ENCODE measurements around the gene STPG3.
"Not testable (repeated sequence)": the region's sequence is repeated elsewhere in the genome, so short reads cannot be mapped to it uniquely, and the experiment has no call there.

Gene STPG3

DNA sequence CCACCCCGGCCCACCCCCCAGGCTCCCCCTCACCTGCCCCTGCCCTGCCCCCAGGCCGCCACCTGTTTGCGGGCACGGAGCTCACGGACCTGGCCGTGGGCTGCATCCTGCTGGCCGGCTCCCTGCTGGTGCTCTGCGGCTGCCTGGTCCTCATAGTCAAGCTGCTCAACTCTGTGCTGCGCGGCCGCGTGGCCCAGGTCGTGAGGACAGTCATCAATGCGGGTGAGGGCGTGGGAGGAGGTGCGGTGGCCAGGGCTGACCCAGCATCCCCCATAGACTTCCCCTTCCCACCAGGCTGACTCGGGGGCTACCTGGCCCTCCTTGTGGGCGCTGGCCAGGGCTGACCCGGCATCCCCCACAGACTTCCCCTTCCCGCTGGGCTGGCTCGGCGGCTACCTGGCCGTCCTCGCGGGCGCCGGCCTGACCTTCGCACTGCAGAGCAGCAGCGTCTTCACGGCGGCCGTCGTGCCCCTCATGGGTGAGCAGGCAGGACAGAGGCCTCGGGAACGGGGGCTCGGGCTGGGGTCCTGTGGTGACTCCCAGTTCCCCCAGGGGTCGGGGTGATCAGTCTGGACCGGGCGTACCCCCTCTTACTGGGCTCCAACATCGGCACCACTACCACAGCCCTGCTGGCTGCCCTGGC is 16.9 kb upstream of the STPG3 start:
- no peak for DNase-seq

DNA sequence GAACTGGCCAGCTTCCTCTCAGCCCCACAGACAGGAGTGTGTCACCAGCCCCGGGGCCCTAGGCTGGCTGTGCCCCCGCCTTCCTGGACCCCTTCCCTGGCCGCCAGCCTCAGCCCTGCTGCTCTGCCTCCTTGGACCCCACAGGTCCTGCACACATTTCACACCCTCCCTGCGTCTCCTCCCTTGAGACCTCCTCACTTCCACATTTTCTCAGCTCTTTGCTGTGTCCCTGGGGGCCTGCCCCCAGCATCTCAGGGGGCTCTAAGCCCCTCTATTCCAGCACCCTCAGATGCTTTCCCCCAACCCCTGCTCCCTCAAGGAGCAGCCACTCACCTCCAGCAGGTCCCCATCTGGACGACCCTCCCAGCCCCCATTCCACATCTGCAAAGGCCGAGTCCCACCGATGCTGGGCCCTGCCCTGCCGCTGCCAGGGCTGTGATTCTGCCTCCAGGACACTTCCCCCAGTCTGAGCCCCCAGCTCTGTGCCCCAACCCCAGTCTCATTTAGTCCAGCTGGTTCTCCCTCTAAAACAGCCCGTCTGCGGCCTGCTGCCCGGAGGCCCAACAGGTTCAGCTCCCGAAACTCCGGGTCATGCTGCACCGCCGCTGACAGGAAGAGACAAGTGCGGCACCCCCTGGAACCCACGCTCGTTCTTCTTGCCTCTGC is 16.2 kb upstream of the STPG3 start:
- no peak for DNase-seq

DNA sequence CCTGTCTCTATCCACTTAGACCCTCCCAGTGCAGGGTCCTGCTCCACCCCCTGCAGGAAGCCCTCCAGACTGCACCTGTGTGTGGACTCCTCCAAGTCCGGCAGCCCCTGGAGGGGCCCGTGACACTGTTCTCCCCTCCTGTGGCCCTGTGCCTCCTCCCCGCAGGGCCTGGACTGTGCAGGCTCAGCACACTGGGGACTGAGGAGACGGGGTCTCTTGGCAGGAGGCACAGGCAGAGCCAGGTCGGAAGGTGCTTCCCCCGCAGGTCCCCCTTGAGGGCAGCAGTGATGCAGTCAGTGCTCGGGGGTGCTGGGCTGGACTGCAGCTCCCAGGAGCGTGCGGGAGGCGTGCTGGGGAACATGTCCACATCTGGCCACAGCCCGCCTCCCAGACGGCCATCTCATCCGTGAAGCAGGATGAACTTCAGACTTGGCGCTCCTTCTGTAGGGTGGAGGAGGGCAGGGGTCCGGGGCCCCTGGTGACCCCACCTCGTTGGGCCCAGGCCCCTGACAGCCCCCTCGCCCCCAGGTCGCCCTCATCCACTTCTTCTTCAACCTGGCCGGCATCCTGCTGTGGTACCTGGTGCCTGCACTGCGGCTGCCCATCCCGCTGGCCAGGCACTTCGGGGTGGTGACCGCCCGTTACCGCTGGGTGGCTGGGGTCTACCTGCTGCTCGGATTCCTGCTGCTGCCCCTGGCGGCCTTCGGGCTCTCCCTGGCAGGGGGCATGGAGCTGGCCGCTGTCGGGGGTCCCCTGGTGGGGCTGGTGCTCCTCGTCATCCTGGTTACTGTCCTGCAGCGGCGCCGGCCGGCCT is 15.5 kb upstream of the STPG3 start:
- DNase-seq, result no peak

DNA sequence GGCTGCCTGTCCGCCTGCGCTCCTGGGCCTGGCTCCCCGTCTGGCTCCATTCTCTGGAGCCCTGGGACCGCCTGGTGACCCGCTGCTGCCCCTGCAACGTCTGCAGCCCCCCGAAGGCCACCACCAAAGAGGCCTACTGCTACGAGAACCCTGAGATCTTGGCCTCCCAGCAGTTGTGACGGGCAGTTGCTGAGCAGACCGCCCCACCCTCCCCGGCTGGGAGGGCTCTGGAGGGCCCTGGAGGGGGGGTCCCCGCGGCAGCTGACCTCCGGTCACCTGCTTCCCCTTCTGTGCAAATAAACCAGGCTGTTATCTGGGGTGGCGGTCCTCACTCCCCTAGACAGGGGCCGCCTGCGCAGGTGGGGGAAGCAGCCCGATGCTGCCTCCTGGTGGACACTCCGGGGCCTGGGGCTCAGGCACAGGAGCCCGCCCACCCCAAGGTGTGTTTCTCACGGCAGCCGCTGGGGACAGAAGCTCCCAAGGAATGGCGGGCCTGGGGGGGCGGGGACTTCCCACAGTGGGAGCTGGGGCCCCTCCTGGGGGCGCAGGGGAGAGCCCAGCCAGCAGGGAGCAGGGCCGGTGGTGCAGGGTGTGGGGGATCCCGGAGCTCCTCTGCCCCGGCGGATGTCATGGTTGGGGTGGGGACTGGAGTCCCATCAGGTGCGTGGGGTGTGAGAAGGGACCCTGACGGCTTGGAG is 14.7 kb upstream of the STPG3 start:
- peak; percentile 89 to 91 for DNase-seq

DNA sequence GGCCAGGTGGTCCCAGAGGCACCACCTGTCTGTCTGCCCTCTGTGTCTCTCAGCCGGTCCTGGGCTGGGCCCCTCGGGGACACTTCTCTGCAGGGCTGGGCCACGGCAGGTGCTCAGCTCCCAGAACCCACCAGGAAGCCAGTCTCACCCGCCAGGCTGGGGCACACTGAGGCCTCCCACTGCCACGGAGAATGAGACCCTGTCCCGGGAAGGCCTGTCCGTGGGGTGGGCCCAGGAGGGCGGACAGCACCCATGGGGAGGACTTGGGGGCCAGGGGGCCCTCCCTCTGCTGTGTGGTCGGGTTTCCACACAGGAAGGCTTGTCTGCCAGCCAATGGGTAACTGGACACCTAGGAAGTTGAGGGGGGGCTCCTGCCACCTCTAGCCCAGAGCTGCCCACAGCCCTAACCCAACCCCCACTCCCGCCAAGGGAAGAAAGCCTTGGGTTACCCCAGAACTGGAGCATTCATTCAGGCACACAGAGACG is 14.1 kb upstream of the STPG3 start:
- no peak for DNase-seq

DNA sequence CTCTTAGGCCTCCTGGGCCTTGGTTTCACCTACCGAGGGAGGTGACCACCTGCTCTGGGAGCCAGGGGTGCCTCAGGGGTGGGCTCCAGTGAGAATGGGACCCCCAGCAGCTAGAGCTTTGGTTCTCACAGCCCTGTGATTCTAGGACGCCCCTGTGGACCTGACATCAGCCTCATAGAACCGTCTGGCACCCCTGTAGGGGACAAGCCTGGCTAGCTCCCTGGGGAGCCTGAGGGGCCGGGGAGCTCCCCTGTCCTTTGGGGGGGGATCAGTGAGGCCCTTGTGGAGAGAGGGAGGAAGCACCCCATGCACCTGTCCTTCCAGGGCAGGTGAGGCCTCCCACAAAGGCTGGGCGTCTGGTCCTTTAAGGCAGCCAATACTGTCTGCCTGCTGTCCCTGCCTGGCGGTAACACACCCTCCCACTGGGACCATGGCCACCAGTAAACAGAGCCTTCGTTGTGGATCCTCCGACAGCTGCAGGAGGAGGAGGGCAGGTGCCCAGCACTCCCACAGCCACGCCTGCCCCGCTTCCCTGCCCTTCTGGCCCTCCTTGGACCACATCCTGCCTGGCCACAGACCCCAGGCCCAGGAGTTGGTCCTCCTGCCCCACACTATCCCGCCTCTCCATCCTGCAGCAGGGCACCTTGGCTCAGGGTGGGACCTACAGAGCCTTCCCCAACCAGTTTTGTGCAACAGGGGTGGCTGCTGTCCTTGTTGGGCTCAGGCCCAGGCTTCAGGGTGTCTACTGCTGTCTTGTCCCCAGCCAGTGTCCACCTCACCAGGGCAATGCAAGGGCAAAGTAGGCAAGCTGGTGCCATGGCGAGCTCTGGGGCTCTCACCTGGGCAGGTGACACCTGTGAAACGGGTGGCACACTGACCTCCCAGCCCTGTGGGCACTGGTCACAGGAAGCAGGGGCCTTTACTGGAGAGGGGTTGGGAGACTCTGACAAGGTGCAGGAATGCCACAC is 13.0 kb upstream of the STPG3 start:
- no peak for DNase-seq

DNA sequence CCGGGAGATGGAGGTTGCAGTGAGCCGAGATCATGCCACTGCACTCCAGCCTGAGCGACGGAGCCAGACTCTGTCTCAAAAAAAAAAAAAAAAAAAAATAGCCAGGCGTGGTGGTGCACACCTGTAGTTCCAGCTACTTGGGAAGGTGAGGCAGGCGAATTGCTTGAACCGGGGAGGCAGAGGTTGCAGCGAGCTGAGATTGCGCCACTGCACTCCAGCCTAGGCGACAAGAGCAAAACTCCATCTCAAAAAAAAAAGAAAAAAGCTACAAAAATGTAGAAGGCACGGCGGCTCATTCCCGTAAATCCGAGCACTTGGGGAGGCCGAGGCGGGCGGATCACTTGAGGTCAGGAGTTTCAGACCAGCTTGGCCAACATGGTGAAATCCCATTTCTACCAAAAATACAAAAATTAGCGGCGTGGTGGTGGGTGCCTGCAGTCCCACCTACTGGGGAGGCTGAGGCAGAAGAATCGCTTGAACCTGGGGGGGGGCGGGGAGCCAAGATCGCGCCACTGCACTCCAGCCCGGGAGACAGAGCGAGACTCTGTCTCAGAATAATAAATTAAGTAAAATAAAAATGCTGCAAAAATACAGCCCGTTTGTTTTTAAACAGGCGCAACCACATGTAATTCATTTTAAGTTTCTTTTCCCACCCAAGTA is 11.4 kb upstream of the STPG3 start:
- DNase-seq, result not testable (repeated sequence)

DNA sequence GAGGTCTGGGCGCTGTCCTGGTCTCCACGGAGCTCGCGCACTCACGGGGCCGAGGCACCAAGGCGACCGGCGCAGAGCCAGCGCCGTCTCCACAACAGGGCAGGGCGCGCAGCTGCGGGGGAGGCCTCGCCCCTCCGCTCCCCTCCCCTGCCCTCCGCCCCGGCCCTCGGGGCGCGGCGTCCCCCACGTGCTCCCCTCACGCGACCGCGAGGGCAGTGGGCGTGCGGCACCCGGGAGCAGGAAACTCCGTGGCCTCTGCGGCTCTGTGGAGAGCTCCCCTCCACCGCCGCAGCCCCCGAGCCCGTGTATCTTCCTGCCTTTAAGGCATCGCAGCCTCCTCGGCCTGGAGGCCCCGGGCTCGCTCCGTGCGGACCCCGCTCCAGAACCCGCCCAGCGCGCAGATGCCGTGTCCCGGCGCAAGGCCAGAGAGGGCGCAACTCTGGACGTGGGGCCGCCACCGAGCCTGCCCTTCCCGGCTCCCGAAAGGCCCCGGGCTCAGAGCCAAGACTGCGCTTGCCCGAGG is 10.7 kb upstream of the STPG3 start:
- DNase-seq, result peak; percentile 57 to 66

DNA sequence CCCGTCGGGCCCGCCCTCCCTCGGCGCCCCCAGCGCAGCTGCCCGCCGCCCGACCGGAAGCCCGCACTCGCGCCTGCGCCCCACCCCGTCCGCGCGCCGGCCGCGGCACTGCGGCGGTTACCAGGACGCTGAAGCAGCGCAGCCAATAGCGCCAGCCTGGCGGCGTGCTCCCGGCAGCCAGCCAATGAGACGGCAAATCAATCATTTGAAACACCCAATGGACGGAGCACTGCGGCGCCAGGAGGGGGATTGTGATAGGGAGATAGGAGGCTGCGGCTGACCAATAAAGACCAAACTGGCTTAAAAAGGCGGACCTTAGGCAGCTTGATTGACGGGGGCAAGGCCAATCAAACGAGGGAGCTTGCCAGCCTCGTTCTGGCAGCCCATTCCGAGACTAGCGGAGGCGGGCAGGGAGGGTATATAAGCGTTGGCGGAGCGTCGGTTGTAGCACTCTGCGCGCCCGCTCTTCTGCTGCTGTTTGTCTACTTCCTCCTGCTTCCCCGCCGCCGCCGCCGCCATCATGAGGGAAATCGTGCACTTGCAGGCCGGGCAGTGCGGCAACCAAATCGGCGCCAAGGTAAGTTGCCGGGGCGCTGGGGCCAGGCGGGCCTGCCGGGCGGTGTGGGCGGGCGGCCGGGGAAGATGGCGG is 10.1 kb upstream of the STPG3 start, which contains the start of gene TUBB4B:
Gene TUBB4B (plus strand): TSS at position 447 of the 649 bp plus-strand sequence. CDS start 74 bp downstream, at position 521.
- DNase-seq, result peak; percentile 95 to 97

DNA sequence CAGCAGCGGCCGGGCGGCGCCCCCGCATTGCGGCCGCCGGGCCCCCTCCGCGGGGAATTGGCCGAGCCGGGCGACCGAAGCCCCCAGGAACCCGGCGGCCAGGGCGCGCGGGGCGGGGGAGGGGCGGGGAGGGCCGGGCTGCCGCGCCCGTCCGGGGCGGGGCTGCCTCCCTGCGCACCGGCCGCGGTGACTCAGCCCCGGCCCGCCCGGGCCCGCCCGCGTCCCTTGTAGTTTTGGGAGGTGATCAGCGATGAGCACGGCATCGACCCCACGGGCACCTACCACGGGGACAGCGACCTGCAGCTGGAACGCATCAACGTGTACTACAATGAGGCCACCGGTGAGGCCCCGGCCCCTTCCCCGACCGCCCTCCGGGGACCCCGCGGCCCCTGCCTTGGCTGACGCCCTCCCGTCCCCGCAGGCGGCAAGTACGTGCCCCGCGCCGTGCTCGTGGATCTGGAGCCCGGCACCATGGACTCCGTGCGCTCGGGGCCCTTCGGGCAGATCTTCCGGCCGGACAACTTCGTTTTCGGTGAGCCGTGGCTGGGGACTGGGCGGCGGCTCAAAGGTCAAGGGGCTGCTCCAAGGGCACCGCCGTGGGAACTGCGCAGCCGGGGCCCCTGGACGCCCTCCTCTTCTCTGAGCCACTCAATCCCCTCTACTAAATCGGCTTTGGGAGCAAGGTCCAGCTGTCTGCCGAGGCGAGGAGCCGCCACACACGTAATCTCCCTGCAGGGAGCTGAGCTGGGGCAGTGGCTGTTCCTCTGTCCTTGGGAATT is 9.4 kb upstream of the STPG3 start:
- peak; percentile 64 to 72 for DNase-seq

DNA sequence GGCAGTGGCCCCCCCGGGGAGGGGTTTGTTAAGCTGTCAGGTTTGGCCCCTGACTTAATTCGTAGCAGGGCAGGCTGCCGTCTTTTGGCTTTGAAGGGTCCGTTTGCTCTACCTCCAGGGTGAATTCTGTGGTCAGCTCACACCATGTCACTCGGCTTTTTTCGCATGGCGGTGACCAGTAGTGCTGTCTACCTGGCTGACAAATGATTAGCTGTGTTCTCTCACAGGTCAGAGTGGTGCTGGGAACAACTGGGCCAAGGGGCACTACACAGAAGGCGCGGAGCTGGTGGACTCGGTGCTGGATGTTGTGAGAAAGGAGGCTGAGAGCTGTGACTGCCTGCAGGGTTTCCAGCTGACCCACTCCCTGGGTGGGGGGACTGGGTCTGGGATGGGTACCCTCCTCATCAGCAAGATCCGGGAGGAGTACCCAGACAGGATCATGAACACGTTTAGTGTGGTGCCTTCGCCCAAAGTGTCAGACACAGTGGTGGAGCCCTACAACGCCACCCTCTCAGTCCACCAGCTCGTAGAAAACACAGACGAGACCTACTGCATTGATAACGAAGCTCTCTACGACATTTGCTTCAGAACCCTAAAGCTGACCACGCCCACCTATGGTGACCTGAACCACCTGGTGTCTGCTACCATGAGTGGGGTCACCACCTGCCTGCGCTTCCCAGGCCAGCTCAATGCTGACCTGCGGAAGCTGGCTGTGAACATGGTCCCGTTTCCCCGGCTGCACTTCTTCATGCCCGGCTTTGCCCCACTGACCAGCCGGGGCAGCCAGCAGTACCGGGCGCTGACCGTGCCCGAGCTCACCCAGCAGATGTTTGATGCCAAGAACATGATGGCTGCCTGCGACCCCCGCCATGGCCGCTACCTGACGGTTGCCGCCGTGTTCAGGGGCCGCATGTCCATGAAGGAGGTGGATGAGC is 8.6 kb upstream of the STPG3 start:
- DNase-seq, result no peak

DNA sequence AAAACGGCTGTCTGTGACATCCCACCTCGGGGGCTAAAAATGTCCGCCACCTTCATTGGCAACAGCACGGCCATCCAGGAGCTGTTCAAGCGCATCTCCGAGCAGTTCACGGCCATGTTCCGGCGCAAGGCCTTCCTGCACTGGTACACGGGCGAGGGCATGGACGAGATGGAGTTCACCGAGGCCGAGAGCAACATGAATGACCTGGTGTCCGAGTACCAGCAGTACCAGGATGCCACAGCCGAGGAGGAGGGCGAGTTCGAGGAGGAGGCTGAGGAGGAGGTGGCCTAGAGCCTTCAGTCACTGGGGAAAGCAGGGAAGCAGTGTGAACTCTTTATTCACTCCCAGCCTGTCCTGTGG is 7.8 kb upstream of the STPG3 start:
- not testable (repeated sequence) for DNase-seq

DNA sequence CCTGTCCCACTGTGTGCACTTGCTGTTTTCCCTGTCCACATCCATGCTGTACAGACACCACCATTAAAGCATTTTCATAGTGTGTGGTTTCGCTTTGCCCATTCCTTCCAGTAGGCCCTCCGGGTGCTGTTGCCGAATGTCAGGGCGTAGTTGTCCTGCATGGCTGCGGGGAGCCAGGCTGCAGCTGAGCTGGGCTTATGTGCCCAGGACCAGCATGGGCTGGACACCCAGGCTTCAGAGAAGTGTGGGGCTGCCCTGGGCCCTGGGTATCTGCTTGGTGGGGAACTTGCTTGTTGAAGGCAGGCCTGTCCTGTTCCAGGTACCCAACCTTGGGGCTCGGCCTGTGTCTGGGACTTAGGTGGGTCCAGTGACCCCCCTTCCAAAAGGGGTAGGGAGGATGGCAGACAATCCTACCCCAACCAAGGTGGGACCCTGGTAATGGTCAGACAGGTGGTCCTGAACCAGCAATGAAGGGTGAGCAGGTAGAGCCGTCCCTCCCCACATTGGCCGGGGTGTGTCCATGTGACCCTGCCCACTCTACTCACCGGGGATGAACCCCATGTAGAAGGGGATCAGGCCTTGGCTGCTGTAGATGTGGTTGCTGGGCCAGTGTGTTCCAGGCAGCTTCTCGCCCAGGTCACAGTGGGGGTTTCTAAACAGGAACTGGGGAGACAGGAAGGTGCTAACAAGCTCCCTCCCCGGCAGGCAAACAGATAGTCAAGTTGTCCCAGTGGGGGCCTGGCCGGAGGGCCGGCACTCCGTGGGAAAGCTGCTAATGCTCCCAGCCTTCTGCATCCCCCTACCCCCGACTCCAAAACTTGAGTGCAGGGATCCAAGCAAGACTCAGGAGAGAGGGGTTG is 7.2 kb upstream of the STPG3 start:
- no peak for DNase-seq

DNA sequence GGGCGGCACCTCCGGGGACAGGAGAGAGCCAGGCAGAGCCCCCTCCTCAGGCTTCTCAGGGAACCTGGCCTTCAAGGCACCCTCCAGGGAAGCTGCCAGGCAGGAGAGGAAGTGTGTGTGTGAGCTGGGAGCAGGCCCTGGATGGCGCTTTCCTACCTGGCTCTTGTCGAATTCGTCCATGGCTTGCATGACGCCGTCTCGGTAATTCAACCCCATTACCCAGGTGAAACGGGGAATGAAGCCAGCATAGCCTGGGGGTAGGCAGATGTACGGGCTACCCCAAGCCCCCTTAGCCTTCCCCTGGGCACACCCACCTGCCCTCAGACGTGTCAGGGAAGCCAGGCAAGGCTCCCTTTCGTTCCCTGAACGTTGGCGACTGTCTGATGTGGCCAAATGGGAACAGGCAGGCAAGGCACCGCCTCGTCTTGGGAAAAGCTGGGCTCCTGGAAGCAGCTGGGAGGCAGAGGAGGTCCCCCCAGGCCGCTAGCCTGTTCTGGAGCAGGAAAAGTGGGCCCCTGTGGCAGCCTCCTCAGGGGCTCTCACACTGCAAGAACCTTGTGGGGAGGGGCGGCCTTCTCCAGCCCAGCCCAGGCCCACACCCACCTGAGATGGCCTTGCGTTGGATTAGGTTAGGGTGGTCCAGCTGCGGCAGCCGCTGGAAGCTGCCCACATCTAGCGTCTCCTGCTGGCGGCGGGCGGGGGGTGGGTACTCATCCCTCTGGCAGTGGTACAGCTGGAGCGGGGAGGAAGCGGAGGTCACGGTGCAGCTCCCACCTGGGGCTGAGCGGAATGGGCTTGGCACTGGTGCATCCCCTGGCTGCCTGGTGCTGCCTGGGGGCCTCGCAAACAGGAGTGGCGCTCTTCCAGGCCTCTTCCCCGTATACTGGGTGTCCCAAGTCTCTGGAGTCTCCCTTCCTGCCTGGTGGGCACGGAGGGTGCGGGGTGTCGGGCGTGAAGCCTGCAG is 6.3 kb upstream of the STPG3 start:
- DNase-seq, result no peak

DNA sequence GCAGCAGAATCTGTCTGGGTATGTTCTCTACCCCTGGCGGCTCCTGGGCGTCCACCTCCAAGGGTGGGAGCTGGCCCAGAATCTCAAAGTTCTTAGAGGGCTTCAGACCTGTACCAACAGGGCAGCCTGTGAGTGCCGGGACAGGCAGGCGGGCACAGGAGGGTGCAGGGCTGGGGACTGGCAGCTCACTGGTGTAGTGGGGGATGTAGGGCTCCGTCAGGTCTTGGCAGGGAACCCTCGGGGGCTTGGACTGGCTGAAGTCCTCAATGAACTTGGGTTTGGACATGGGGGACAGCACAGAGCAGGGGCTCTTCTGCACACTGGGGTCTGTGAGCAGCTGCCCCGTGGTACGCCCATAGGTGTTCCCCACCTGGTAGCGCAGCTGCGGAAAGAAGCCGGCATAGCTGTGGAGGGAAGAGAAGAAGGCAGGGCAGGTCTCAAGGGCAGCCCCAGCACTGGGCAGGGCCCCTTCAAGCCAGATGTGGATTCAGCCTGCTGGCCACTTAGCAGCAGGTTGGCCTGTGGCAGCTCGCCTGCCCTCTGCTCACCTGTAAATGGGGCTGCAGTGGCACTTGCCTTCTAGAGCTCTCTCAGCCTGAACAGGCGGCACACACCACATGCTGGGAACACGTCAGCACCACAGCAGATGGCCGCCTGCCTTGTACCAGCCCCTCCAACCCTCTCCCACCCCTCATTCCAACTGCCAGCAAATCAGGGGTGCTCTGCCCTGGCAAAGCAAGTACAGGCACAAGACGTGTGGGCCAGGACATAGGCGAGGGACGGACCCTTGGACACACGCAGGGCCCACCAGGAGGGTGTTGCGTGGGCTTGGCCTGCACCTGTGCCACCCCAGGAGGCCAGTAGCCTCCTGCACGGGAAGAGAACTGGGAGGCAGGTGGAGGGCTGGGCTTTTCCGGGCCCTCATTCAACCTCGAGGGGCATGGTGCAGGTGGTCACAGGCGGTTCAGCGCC is 5.3 kb upstream of the STPG3 start:
- no peak for DNase-seq
